ENCODE data around the gene HBE1. TPM values are rescaled to one million over a fixed set of nuclear protein-coding genes. Genes with fewer than 3 reads are reported as not detected.
A peak's percentile ranks its signal among the peaks of the same experiment; 100 is the strongest.
"Not testable (repeated sequence)": the region's sequence is repeated elsewhere in the genome, so short reads cannot be mapped to it uniquely, and the experiment has no call there.

HBE1 gene
- total RNA-seq, 1 donor from 2014 or later, result 0.34 TPM

- TF ChIP-seq CTCF (IDR thresholded peaks at IDR 0.05; ENCODE audit: unreplicated experiment), result no peak
- Mint-ChIP-seq H3K4me1 (peaks cover 5% of the 10 kb centered on the region), H3K4me3 (no peak overlapping the region), H3K36me3 (no peaks in the 10 kb centered on the region), H3K9me3 (no peaks in the 10 kb centered on the region), H3K27ac (no peak overlapping the region), H3K27me3 (ENCODE audit: low read depth) (no peaks in the 10 kb centered on the region)
- no peak for DNase-seq (ENCODE audit: low spot score in 2 of 2, unreplicated experiment in 2 of 2)
Measured at GRCh38 chr11:5303626-5304025, 33.9 kb upstream of the HBE1 start.

GRCh38 chr11:5301846-5302245 lies 32.1 kb upstream of the HBE1 start, which contains the start of gene OR51B4:
Gene OR51B4 (minus strand): TSS chr11:5301946. CDS start chr11:5301946, 0 bp downstream.
- H3K27me3 Mint-ChIP-seq (ENCODE audit: low read depth), result peaks cover 2% of the 10 kb centered on the region
- DNase-seq (ENCODE audit: low spot score in 2 of 2, unreplicated experiment in 2 of 2), result no peak
- H3K27ac Mint-ChIP-seq, result no peak within 1 kb of the TSS
- H3K9me3 Mint-ChIP-seq, result no peaks in the 10 kb centered on the region
- peaks cover 5% of the 10 kb centered on the region for H3K4me1 Mint-ChIP-seq
- H3K4me3 Mint-ChIP-seq, result no peak within 1 kb of the TSS
- no peaks in the 10 kb centered on the region for H3K36me3 Mint-ChIP-seq
- no peak for TF ChIP-seq CTCF (IDR thresholded peaks at IDR 0.05; ENCODE audit: unreplicated experiment)

GRCh38 chr11:5300251-5300650 lies 30.5 kb upstream of the HBE1 start:
- Mint-ChIP-seq H3K36me3 (no peaks in the 10 kb centered on the region), H3K27ac (peak overlapping the region; percentile 22), H3K27me3 (ENCODE audit: low read depth) (peaks cover 2% of the 10 kb centered on the region), H3K4me3 (no peak overlapping the region), H3K4me1 (peaks cover 5% of the 10 kb centered on the region), H3K9me3 (no peaks in the 10 kb centered on the region)
- no peak for TF ChIP-seq CTCF (IDR thresholded peaks at IDR 0.05; ENCODE audit: unreplicated experiment)
- DNase-seq (ENCODE audit: low spot score in 2 of 2, unreplicated experiment in 2 of 2), result no peak

GRCh38 chr11:5298451-5298850 lies 28.7 kb upstream of the HBE1 start:
- no peak for DNase-seq (ENCODE audit: low spot score in 2 of 2, unreplicated experiment in 2 of 2)
- peaks cover 2% of the 10 kb centered on the region for H3K27me3 Mint-ChIP-seq (ENCODE audit: low read depth)
- peaks cover 5% of the 10 kb centered on the region for H3K4me1 Mint-ChIP-seq
- H3K9me3 Mint-ChIP-seq, result no peaks in the 10 kb centered on the region
- no peak overlapping the region for H3K27ac Mint-ChIP-seq
- H3K36me3 Mint-ChIP-seq, result no peaks in the 10 kb centered on the region
- no peak for TF ChIP-seq CTCF (IDR thresholded peaks at IDR 0.05; ENCODE audit: unreplicated experiment)
- H3K4me3 Mint-ChIP-seq, result no peak overlapping the region

GRCh38 chr11:5297721-5298323 lies 28.1 kb upstream of the HBE1 start:
- Mint-ChIP-seq H3K27ac (no peak overlapping the region), H3K4me1 (peaks cover 5% of the 10 kb centered on the region), H3K9me3 (peaks cover 4% of the 10 kb centered on the region), H3K4me3 (no peak overlapping the region), H3K36me3 (no peaks in the 10 kb centered on the region), H3K27me3 (ENCODE audit: low read depth) (peaks cover 2% of the 10 kb centered on the region)
- no peak for DNase-seq (ENCODE audit: low spot score in 2 of 2, unreplicated experiment in 2 of 2)
- no peak for TF ChIP-seq CTCF (IDR thresholded peaks at IDR 0.05; ENCODE audit: unreplicated experiment)

GRCh38 chr11:5294342-5294995 lies 24.7 kb upstream of the HBE1 start:
- not testable (repeated sequence) for H3K4me3 Mint-ChIP-seq; H3K27ac Mint-ChIP-seq; H3K9me3 Mint-ChIP-seq; H3K4me1 Mint-ChIP-seq; H3K36me3 Mint-ChIP-seq; H3K27me3 Mint-ChIP-seq (ENCODE audit: low read depth); DNase-seq (ENCODE audit: low spot score in 2 of 2, unreplicated experiment in 2 of 2)

Data from mesothelial cell of epicardium (in vitro differentiated cells).